Neuron (in vitro differentiated cells): ENCODE results near the gene HYAL2.

ENCODE experiments used
- H2AFZ ChIP-seq: one replicate; pipeline ENCODE4 v1.6.1; 2013; ENCODE audit warnings: low read depth, mild to moderate bottlenecking, inconsistent platforms, low read length, moderate library complexity
- H3K27me3 ChIP-seq: one replicate; pipeline ENCODE4 v1.6.1; 2013; ENCODE audit warnings: low read length; ENCODE audit not compliant: insufficient read depth
- H3K36me3 ChIP-seq: one replicate; pipeline ENCODE4 v1.6.1; 2013; ENCODE audit warnings: low read length; ENCODE audit not compliant: insufficient read depth
- H3K4me1 ChIP-seq: one replicate; pipeline ENCODE4 v1.6.1; 2013; ENCODE audit warnings: low read length; ENCODE audit not compliant: insufficient read depth
- H3K4me3 ChIP-seq: 2 replicates; pipeline ENCODE4 v1.5.1; 2013; ENCODE audit warnings: mild to moderate bottlenecking, low read length, moderate library complexity
- H3K9me3 ChIP-seq: one replicate; pipeline ENCODE4 v1.6.1; 2013; ENCODE audit warnings: low read length

HYAL2 gene

GRCh38 chr3:50269460-50269859 lies 53.1 kb downstream of the HYAL2 start:
- Histone ChIP-seq H2AFZ (no peak overlapping the region), H3K36me3 (no peaks in the 10 kb centered on the region), H3K4me3 (no peak overlapping the region), H3K4me1 (peaks cover 49% of the 10 kb centered on the region), H3K9me3 (no peaks in the 10 kb centered on the region), H3K27me3 (no peaks in the 10 kb centered on the region)

DNA sequence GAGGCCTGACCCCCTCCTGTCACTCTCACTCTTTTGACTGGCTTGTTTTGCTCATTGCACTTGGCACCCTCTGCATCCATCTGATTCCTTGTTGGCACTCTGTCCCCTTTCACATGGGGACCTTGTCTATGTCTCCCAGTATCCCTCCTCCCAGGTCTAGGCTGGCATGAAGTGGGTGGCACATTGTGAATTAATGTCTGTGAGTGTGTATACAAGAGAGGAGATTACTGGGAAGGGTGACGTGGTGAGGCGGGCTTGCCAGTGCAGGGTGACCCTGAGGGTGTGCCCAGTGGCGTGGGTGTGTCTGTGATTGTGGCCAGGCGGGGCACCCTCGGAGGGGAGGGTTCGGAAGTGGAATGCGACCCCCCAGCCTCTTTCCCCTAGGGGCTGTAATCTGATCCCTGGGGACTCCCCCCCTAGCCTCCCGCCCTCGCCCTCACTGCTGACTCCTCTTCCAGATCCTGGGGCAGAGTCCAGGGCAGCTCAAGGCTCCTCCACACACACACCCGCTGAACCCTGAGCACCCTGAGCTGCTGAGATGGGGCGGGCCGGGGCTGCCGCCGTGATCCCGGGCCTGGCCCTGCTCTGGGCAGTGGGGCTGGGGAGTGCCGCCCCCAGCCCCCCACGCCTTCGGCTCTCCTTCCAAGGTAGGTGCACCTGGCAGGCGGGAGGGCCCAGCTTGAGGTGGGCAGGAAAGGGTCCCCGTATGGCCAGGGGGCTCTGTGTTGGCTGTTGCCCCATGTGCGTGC lies 53.7 kb downstream of the HYAL2 start, which contains the start of gene SEMA3B:
Gene SEMA3B (plus strand): TSS at position 445 of the 749 bp plus-strand sequence. CDS start 94 bp downstream, at position 539.
- Histone ChIP-seq H3K4me1 (peaks cover 55% of the 10 kb centered on the region), H3K4me3 (no peak within 1 kb of the TSS)

GRCh38 chr3:50268276-50268675 lies 54.3 kb downstream of the HYAL2 start:
- Histone ChIP-seq H3K4me1 (peaks cover 60% of the 10 kb centered on the region), H3K36me3 (no peaks in the 10 kb centered on the region), H3K27me3 (no peaks in the 10 kb centered on the region), H3K4me3 (no peak overlapping the region), H3K9me3 (no peaks in the 10 kb centered on the region), H2AFZ (no peak overlapping the region)

More for the DNA sequence above, 53.7 kb downstream of the HYAL2 start, which contains the start of gene SEMA3B:
- no peak within 1 kb of the TSS for H2AFZ ChIP-seq
- no peaks in the 10 kb centered on the region for H3K36me3 ChIP-seq
- H3K27me3 ChIP-seq: no peaks in the 10 kb centered on the region
- H3K9me3 ChIP-seq: no peaks in the 10 kb centered on the region
